ENCODE results near the gene ADGRL1.

DNA sequence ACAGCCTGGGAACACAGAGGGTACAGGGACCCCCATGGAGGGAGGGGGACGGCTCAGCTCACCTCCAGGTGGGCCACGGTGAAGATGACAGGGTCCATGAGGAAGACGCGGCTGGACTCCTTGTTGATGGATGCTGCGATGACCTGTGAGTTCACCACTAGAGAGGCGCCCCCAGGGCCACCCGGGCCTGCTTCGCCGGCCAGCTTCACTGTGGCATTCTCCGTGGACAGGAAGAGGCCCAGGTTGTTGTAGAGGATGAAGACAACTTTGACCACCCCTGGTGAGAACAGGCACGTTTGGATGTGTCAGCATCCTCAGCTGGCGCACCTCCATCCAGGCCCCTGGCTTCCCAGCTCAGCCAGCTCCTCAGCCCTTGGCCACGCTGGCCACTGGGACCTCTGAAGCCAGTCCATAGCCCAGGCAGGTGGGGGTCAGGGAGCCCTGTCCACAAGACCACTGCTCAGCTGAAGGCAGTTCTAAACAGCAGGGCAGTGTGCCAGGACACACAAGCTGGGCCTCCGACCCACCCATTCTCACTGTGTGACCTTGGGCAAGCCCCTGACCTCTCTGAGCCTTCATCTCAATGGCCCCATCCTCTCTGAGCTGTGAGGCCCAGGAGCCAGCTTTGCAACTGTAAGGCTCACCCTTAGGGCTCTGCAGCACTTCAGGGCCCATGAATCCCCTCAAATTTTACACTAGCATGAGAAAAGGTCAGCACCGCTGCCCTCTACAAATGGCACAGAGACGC lies 47.5 kb downstream of the ADGRL1 start:
- TF ChIP-seq CTCF (IDR thresholded peaks at IDR 0.05) (no peak), POLR2A (IDR thresholded peaks at IDR 0.05) (no peak)

Measured in uterus (tissue), 2 donors.